ENCODE measurements around the gene DNAJC22. TPM values are rescaled to one million over a fixed set of nuclear protein-coding genes. Genes with fewer than 3 reads are reported as not detected.

Gene DNAJC22
- total and polyA plus RNA-seq, 2 of the 13 experiments (the other 11 are each of a cell fraction or from before 2014, with no cell fraction given): 25.2 to 31.7 TPM

DNA sequence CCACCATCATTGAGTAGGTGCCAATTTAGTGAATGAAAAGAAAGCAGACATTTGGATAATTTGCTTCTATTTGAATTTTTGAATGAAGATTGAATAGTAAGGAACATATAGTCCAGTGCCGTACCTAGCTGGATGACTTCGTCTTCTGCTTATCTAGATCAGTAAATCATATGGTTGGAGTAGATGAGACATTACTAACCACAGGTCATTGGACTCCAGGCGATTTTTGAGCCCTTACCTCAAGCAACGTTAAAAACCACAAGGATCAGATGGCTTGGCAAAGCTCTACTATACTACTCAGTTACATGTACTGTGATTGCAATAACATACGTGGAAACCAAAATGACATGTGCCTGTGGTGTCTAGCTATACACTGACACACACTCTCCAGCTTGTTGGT is 18.9 kb downstream of the DNAJC22 start:
- TF ChIP-seq ZNF205 (CRISPR knock-in tag; IDR thresholded peaks at IDR 0.05) (no peak), ZNF780A (CRISPR knock-in tag; IDR thresholded peaks at IDR 0.05) (no peak)
- TF ChIP-seq, protein P1, sequence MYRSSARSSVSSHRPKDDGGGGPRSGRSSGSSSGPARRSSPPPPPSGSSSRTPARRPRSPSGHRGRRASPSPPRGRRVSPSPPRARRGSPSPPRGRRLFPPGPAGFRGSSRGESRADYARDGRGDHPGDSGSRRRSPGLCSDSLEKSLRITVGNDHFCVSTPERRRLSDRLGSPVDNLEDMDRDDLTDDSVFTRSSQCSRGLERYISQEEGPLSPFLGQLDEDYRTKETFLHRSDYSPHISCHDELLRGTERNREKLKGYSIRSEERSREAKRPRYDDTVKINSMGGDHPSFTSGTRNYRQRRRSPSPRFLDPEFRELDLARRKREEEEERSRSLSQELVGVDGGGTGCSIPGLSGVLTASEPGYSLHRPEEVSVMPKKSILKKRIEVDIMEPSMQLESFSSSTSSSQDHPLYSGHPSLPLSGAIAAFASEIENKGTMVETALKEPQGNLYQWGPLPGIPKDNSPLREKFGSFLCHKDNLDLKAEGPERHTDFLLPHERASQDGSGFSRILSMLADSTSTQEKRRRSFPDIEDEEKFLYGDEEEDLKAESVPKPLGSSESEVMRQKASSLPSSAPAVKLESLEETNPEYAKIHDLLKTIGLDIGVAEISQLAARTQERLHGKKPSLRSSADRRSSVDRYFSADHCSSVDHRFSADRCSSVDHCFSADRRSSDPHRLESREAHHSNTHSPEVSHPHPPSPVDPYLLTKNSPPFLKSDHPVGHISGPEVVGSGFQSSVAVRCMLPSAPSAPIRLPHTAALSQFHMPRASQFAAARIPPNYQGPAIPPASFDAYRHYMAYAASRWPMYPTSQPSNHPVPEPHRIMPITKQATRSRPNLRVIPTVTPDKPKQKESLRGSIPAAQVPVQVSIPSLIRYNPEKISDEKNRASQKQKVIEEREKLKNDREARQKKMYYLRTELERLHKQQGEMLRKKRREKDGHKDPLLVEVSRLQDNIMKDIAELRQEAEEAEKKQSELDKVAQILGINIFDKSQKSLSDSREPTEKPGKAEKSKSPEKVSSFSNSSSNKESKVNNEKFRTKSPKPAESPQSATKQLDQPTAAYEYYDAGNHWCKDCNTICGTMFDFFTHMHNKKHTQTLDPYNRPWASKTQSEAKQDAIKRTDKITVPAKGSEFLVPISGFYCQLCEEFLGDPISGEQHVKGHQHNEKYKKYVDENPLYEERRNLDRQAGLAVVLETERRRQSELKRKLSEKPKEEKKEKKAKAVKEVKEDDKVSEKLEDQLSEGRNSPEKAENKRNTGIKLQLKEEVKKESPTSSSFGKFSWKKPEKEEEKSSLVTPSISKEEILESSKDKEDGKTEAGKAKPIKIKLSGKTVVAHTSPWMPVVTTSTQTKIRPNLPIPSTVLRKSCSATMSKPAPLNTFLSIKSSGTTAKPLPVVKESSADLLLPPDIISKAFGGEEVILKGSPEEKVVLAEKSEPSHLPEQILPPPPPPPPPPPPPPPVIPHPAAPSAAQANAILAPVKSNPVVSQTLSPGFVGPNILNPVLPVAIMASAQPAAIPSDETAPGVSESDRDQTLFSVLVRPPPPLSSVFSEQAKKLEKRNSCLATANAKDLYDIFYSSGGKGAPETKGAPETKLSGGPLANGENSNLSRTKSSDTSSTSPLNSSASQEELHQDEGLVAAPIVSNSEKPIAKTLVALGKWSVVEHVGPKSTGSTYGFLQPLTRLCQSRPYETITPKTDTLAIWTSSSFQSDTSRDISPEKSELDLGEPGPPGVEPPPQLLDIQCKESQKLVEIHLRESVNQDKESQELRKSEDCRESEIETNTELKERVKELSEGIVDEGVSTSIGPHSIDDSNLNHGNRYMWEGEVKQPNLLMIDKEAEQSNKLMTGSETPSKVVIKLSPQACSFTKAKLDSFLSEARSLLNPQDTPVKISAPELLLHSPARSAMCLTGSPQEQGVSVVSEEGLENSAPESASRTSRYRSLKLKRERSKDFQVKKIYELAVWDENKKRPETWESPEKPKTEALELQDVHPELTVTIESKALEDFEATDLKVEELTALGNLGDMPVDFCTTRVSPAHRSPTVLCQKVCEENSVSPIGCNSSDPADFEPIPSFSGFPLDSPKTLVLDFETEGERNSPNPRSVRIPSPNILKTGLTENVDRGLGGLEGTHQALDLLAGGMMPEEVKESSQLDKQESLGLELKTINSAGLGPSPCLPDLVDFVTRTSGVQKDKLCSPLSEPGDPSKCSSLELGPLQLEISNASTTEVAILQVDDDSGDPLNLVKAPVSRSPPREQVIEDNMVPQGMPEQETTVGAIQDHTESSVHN (CRISPR knock-in tag; IDR thresholded peaks at IDR 0.05): no peak
- H3K9ac ChIP-seq (ENCODE audit: insufficient read depth, low read depth, low read length): no peak overlapping the region
- H3K27me3 ChIP-seq (ENCODE audit: control insufficient read depth in 1 of 2, insufficient read depth in 2 of 2, low read length in 2 of 2): no peaks in the 10 kb centered on the region; a peak in 1 of 5 replicates
- peak overlapping the region; percentile 79; the same call in 1 of the 2 replicates for H3K4me2 ChIP-seq (ENCODE audit: low read depth, low read length)
- no peak for ATAC-seq
- H3K79me2 ChIP-seq (ENCODE audit: insufficient read depth, low read length): peaks cover 30% of the 10 kb centered on the region
- no peak overlapping the region for H2AFZ ChIP-seq (ENCODE audit: low read length)
- no peak for DNase-seq (ENCODE audit: low spot score)
- H3K4me1 ChIP-seq (ENCODE audit: insufficient read depth, low read length): peaks cover 43% of the 10 kb centered on the region
- 42% methylated on average over 5 of the region's 5 CpGs for WGBS (ENCODE audit: low lambda C conversion rate)
- peaks cover 3% of the 10 kb centered on the region; the same call in 1 of the 2 replicates for H4K20me1 ChIP-seq (ENCODE audit: insufficient read depth, low read length)
- H3K4me3 ChIP-seq (replicated peaks in 1 of 3; ENCODE audit: insufficient read depth in 1 of 3, low read depth in 2 of 3, low read length in 3 of 3): peak overlapping the region in 1 of 3 experiments; percentile 83; a peak in 2 of 6 replicates
- H3K27ac ChIP-seq (ENCODE audit: extremely low read length, insufficient read depth, low read length): no peak overlapping the region
- in situ Hi-C loops (cut with HindIII; ENCODE audit: extremely low pct_ligation_motif_present, low pct_unique_long_range_greater_than_20kb): loop anchor here (5.0 kb wide), 1 partner anchor 132 kb away; no protein-coding TSS in a partner anchor
- no peak for FAIRE-seq
- ChIA-PET CTCF (ENCODE audit: low intra/inter-chr PET ratio, low total read pairs) (no interaction called here), POLR2A (interaction anchor here (2.2 kb wide), 1 partner anchor 18 kb away, joined by 41 read pairs; the partner anchor contains the start of gene DNAJC22)
- no peaks in the 10 kb centered on the region for H3K9me3 ChIP-seq (ENCODE audit: low read length)
- no peaks in the 10 kb centered on the region; a peak in 1 of 5 replicates for H3K36me3 ChIP-seq (replicated peaks in 1 of 2; ENCODE audit: control insufficient read depth in 1 of 2, insufficient read depth in 2 of 2, low read length in 2 of 2)
- intact Hi-C loops (cut with micrococcal nuclease; ENCODE audit: unreplicated experiment): loop anchor here (10.0 kb wide), 1 partner anchor 59 kb away; no protein-coding TSS in a partner anchor
- BruUV-seq (replicated peaks): no TSS peak
